GM06990 (cell line): ENCODE data around the gene BBS7.

ENCODE experiments used
- DNase-seq: peaks from one replicate; pipeline ENCODE4 v3.0.0-alpha.2; 2011; ENCODE audit not compliant: insufficient read length; ENCODE audit errors: extremely low read depth
- H3K27me3 ChIP-seq: replicated peaks from 2 replicates; pipeline ENCODE4 v1.6.0; 2011; ENCODE audit warnings: low read length; ENCODE audit not compliant: control insufficient read depth, insufficient read depth
- H3K36me3 ChIP-seq: 2 replicates; pipeline ENCODE4 v1.5.1; 2011; ENCODE audit warnings: low read length; ENCODE audit not compliant: control insufficient read depth, insufficient read depth
- H3K4me3 ChIP-seq: replicated peaks from 2 replicates; pipeline ENCODE4 v1.5.1; 2011; ENCODE audit warnings: low read depth, mild to moderate bottlenecking, control low read depth, low read length
- TF ChIP-seq, protein P1 (sequence below): IDR thresholded peaks from 2 replicates; pipeline ENCODE4 v1.5.1; 2011; ENCODE audit warnings: low read length, control low read depth, mild to moderate bottlenecking, inconsistent platforms; ENCODE audit not compliant: insufficient read depth, poor library complexity, severe bottlenecking

BBS7 gene

DNA sequence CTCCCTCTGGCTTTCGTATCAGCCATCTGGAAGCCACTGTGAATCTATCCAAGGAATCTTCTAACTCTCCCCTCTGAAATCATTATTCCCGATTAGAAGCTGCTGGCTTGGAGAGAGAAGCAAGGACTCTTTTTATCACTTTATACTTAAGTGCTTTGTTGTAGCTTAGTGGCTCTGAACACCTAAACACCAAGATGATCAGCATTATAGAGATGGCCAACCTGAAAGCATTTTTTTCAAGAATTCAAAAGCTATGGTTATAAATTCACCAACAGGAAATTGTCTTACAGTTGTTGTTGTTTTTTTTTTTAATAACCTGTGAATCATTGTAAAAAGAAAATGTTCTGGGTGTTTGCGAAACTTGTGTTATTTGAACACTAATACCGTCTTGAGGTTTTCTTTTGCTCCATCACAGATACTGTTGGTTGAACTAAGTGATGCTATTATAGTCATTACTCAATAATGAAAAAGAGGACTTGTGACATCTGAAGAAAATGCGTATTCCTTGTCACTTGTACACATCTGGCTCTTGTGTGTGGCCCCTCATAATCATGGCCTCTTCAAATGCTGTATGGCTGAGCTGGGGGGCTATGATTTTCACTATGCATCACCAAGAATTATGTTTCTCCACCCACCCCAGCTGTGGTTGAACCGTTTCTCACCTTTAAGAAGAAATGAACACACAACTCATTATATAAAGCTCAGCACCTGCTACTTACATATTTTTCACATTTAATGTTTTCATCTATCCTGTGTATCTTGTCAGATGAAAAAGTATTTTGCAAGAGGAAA, 93.5 kb downstream of the BBS7 start:
- H3K27me3 ChIP-seq = no peaks in the 10 kb centered on the region
- TF ChIP-seq, protein P1, sequence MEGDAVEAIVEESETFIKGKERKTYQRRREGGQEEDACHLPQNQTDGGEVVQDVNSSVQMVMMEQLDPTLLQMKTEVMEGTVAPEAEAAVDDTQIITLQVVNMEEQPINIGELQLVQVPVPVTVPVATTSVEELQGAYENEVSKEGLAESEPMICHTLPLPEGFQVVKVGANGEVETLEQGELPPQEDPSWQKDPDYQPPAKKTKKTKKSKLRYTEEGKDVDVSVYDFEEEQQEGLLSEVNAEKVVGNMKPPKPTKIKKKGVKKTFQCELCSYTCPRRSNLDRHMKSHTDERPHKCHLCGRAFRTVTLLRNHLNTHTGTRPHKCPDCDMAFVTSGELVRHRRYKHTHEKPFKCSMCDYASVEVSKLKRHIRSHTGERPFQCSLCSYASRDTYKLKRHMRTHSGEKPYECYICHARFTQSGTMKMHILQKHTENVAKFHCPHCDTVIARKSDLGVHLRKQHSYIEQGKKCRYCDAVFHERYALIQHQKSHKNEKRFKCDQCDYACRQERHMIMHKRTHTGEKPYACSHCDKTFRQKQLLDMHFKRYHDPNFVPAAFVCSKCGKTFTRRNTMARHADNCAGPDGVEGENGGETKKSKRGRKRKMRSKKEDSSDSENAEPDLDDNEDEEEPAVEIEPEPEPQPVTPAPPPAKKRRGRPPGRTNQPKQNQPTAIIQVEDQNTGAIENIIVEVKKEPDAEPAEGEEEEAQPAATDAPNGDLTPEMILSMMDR = no peak
- no peak overlapping the region for H3K4me3 ChIP-seq
- H3K36me3 ChIP-seq = no peaks in the 10 kb centered on the region
- DNase-seq = no peak
